ENCODE data around the gene MB21D2.
A peak's percentile ranks its signal among the peaks of the same experiment; 100 is the strongest.

The MB21D2 gene

GRCh38 chr3:192921793-192922192, 4.1 kb upstream of the MB21D2 start:
- no peak for DNase-seq (ENCODE audit: extremely low spot score)
- no peak for TF ChIP-seq ARNT (IDR thresholded peaks at IDR 0.05)
- TF ChIP-seq SUZ12 (IDR thresholded peaks at IDR 0.05), result no peak
- TF ChIP-seq SP1 (IDR thresholded peaks at IDR 0.05), result no peak
- TF ChIP-seq BHLHE40 (IDR thresholded peaks at IDR 0.05; ENCODE audit: borderline replicate concordance), result no peak
- TF ChIP-seq TARDBP (IDR thresholded peaks at IDR 0.05), result no peak
- TF ChIP-seq HDGF (IDR thresholded peaks at IDR 0.05; ENCODE audit: borderline replicate concordance), result no peak
- no peak for TF ChIP-seq FOXA1 (IDR thresholded peaks at IDR 0.05)
- TF ChIP-seq L3MBTL2 (conservative IDR thresholded peaks at IDR 0.05), result no peak
- no peak for TF ChIP-seq FOXK2 (IDR thresholded peaks at IDR 0.05)
- TF ChIP-seq ELF4 (IDR thresholded peaks at IDR 0.05), result no peak
- TF ChIP-seq ZNF384 (IDR thresholded peaks at IDR 0.05), result no peak
- TF ChIP-seq NFRKB (IDR thresholded peaks at IDR 0.05), result no peak
- TF ChIP-seq LEF1 (IDR thresholded peaks at IDR 0.05; ENCODE audit: borderline replicate concordance), result no peak
- TF ChIP-seq CTBP1 (IDR thresholded peaks at IDR 0.05; ENCODE audit: borderline replicate concordance), result no peak
- no peak for TF ChIP-seq FOXM1 (IDR thresholded peaks at IDR 0.05; ENCODE audit: borderline replicate concordance)
- ChIA-PET CTCF (no interaction called here), POLR2A (no interaction called here)

- TF ChIP-seq SUZ12 (IDR thresholded peaks at IDR 0.05) (no peak), ARNT (IDR thresholded peaks at IDR 0.05) (no peak), FOXM1 (IDR thresholded peaks at IDR 0.05; ENCODE audit: borderline replicate concordance) (no peak), CTBP1 (IDR thresholded peaks at IDR 0.05; ENCODE audit: borderline replicate concordance) (no peak), SP1 (IDR thresholded peaks at IDR 0.05) (no peak), HDGF (IDR thresholded peaks at IDR 0.05; ENCODE audit: borderline replicate concordance) (no peak), BHLHE40 (IDR thresholded peaks at IDR 0.05; ENCODE audit: borderline replicate concordance) (no peak), NFRKB (IDR thresholded peaks at IDR 0.05) (no peak), LEF1 (IDR thresholded peaks at IDR 0.05; ENCODE audit: borderline replicate concordance) (no peak), ELF4 (IDR thresholded peaks at IDR 0.05) (no peak), ZNF384 (IDR thresholded peaks at IDR 0.05) (no peak), FOXK2 (IDR thresholded peaks at IDR 0.05) (no peak), L3MBTL2 (conservative IDR thresholded peaks at IDR 0.05) (no peak), FOXA1 (IDR thresholded peaks at IDR 0.05) (no peak), TARDBP (IDR thresholded peaks at IDR 0.05) (no peak)
- TF ChIP-seq, protein P1, sequence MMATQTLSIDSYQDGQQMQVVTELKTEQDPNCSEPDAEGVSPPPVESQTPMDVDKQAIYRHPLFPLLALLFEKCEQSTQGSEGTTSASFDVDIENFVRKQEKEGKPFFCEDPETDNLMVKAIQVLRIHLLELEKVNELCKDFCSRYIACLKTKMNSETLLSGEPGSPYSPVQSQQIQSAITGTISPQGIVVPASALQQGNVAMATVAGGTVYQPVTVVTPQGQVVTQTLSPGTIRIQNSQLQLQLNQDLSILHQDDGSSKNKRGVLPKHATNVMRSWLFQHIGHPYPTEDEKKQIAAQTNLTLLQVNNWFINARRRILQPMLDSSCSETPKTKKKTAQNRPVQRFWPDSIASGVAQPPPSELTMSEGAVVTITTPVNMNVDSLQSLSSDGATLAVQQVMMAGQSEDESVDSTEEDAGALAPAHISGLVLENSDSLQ (IDR thresholded peaks at IDR 0.05), result no peak
- ChIA-PET CTCF (no interaction called here), POLR2A (no interaction called here)
- DNase-seq (ENCODE audit: extremely low spot score), result no peak
Observed at GRCh38 chr3:192920411-192920810, 2.8 kb upstream of the MB21D2 start.

GRCh38 chr3:192919901-192920300, 2.2 kb upstream of the MB21D2 start:
- ChIA-PET CTCF (interaction anchor here (0.6 kb wide), 1 partner anchor 103 kb away, joined by 3 read pairs; no protein-coding TSS in a partner anchor), POLR2A (no interaction called here)
- TF ChIP-seq NFRKB (IDR thresholded peaks at IDR 0.05), result no peak
- TF ChIP-seq, protein P1 (IDR thresholded peaks at IDR 0.05), result no peak
- DNase-seq (ENCODE audit: extremely low spot score), result no peak

DNA sequence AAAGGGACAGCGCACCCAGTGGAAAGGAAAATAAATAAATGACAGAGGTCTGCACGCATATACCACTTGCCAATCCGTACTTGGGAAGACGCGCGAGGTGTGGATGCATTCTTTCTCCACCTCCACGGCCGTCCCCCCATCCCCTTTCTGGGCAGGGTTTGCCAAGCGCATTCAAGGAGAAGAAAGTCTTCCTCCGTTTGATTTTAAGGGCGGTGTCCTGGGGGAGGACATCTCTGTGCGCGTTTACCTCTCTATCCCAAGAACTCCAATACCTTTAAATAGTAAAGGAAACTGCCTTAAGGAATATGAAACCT, 576 bp upstream of the MB21D2 start:
- POLR2A ChIA-PET, result interaction anchor here (1.1 to 1.9 kb wide), 6 partner anchors 10 to 41 kb away, joined by 3 to 6 read pairs (median 4); no protein-coding TSS in a partner anchor
- CTCF ChIA-PET, result interaction anchor here (0.9 kb wide), 1 partner anchor 96 kb away, joined by 4 read pairs; no protein-coding TSS in a partner anchor
- TF ChIP-seq HDGF (IDR thresholded peaks at IDR 0.05; ENCODE audit: borderline replicate concordance), result no peak
- TF ChIP-seq, protein P1 (IDR thresholded peaks at IDR 0.05), result no peak
- no peak for TF ChIP-seq FOXK2 (IDR thresholded peaks at IDR 0.05)
- TF ChIP-seq TARDBP (IDR thresholded peaks at IDR 0.05), result no peak
- TF ChIP-seq SUZ12 (IDR thresholded peaks at IDR 0.05), result no peak
- TF ChIP-seq ZNF384 (IDR thresholded peaks at IDR 0.05), result no peak
- no peak; the same call in 1 of the 2 replicates for TF ChIP-seq ARNT (IDR thresholded peaks at IDR 0.05)
- TF ChIP-seq ELF4 (IDR thresholded peaks at IDR 0.05), result no peak
- TF ChIP-seq FOXA1 (IDR thresholded peaks at IDR 0.05), result no peak
- no peak for TF ChIP-seq BHLHE40 (IDR thresholded peaks at IDR 0.05; ENCODE audit: borderline replicate concordance)
- DNase-seq (ENCODE audit: extremely low spot score), result no peak

- POLR2A ChIA-PET, result interaction anchor here (0.6 to 1.9 kb wide), 6 partner anchors 13 to 124 kb away, joined by 5 to 6 read pairs (median 5); no protein-coding TSS in a partner anchor
- TF ChIP-seq, protein P1 (IDR thresholded peaks at IDR 0.05), result no peak
- TF ChIP-seq SUZ12 (IDR thresholded peaks at IDR 0.05) (no peak), FOXK2 (IDR thresholded peaks at IDR 0.05) (no peak), FOXM1 (IDR thresholded peaks at IDR 0.05; ENCODE audit: borderline replicate concordance) (no peak), L3MBTL2 (conservative IDR thresholded peaks at IDR 0.05) (no peak), NFRKB (IDR thresholded peaks at IDR 0.05) (no peak), SP1 (IDR thresholded peaks at IDR 0.05) (no peak), FOXA1 (IDR thresholded peaks at IDR 0.05) (no peak), LEF1 (IDR thresholded peaks at IDR 0.05; ENCODE audit: borderline replicate concordance) (no peak), HDGF (IDR thresholded peaks at IDR 0.05; ENCODE audit: borderline replicate concordance) (no peak), CTBP1 (IDR thresholded peaks at IDR 0.05; ENCODE audit: borderline replicate concordance) (no peak), ELF4 (IDR thresholded peaks at IDR 0.05) (no peak), TARDBP (IDR thresholded peaks at IDR 0.05) (no peak), ZNF384 (IDR thresholded peaks at IDR 0.05) (no peak), ARNT (IDR thresholded peaks at IDR 0.05) (no peak)
- CTCF ChIA-PET, result no interaction called here
- DNase-seq (ENCODE audit: extremely low spot score), result peak; percentile 33
Observed at GRCh38 chr3:192917028-192917403, 640 bp downstream of the MB21D2 start.
